Peyer's patch (tissue), 4 donors: ENCODE data around the gene SMARCC2.

Experiments used
- POLR2A ChIP-seq, 2 donors: fragments of 450-650 bp; IDR thresholded peaks; one replicate each; pipeline ENCODE4 v1.5.1; 2017; ENCODE audit warnings: antibody characterized with exemption in 2 of 2, mild to moderate bottlenecking in 2 of 2, moderate library complexity in 2 of 2
- TF ChIP-seq, protein P1 (sequence below), 6 experiments: fragments of 450-650 bp in 4 of 6; fragments of 200-600 bp in 2 of 6; sonication (generic) in 1 of 6; IDR thresholded peaks; one replicate each; pipeline ENCODE4 v1.5.1; 2017 to 2019; ENCODE audit warnings: antibody characterized with exemption in 6 of 6, mild to moderate bottlenecking in 3 of 6, moderate library complexity in 1 of 6

DNA sequence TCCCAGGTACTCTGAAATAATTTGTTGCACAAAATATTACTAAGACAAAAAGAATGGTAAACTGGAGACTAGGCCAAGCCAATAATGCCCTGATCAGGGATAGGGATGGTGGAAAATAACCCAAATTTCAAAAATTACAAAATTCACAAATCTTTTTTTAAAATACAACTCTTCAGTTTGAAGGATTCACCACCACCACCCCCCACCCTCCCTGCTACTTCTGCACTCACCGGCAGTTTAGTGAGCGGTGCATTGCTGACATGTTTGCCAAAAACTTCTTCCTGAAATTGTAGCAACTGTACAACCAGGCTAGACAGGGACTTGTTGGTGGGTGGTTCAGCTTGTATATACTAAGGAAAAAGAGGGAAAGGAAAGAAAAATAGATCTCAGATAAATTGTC is 2.3 kb downstream of the SMARCC2 start:
- TF ChIP-seq, protein P1, sequence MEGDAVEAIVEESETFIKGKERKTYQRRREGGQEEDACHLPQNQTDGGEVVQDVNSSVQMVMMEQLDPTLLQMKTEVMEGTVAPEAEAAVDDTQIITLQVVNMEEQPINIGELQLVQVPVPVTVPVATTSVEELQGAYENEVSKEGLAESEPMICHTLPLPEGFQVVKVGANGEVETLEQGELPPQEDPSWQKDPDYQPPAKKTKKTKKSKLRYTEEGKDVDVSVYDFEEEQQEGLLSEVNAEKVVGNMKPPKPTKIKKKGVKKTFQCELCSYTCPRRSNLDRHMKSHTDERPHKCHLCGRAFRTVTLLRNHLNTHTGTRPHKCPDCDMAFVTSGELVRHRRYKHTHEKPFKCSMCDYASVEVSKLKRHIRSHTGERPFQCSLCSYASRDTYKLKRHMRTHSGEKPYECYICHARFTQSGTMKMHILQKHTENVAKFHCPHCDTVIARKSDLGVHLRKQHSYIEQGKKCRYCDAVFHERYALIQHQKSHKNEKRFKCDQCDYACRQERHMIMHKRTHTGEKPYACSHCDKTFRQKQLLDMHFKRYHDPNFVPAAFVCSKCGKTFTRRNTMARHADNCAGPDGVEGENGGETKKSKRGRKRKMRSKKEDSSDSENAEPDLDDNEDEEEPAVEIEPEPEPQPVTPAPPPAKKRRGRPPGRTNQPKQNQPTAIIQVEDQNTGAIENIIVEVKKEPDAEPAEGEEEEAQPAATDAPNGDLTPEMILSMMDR (IDR thresholded peaks at IDR 0.05), result no peak
- no peak for TF ChIP-seq POLR2A (IDR thresholded peaks at IDR 0.05)
